Peyer's patch (tissue), 4 donors: ENCODE data around the gene SLC22A7. TPM values are rescaled to one million over a fixed set of nuclear protein-coding genes. Genes with fewer than 3 reads are reported as not detected.

ENCODE experiments used
- DNase-seq, 3 donors: peaks; one replicate each; pipeline ENCODE4 v3.0.0-alpha.2; 2017 to 2019
- H3K27ac ChIP-seq, 4 donors: fragments of 200-600 bp; sonication (generic); one replicate each; pipeline ENCODE4 v1.5.1; 2016 to 2019
- H3K27me3 ChIP-seq, 2 donors: fragments of 200-600 bp; sonication (generic); one replicate each; pipeline ENCODE4 v1.5.1; 2019
- H3K36me3 ChIP-seq, 3 donors: fragments of 200-600 bp; sonication (generic); one replicate each; pipeline ENCODE4 v1.5.1; 2016 to 2019
- H3K4me1 ChIP-seq, 4 donors: fragments of 200-600 bp; sonication (generic); one replicate each; pipeline ENCODE4 v1.5.1; 2016 to 2019
- H3K4me3 ChIP-seq, 4 donors: fragments of 200-600 bp; sonication (generic); 1 replicate in 3 of 4; 2 replicates in 1 of 4; pipeline ENCODE4 v1.5.1; 2016 to 2019; ENCODE audit warnings: mild to moderate bottlenecking in 1 of 4
- H3K9me3 ChIP-seq, 4 donors: fragments of 200-600 bp; sonication (generic); one replicate each; pipeline ENCODE4 v1.5.1; 2016 to 2019; ENCODE audit warnings: mild to moderate bottlenecking in 1 of 4
- POLR2A ChIP-seq, 2 donors: fragments of 450-650 bp; IDR thresholded peaks; one replicate each; pipeline ENCODE4 v1.5.1; 2017; ENCODE audit warnings: antibody characterized with exemption in 2 of 2, mild to moderate bottlenecking in 2 of 2, moderate library complexity in 2 of 2
- total RNA-seq, 4 donors: library from RNA; depleted of rRNA; stranded (reverse); fragments of >200 nt; gene quantifications; one replicate each; pipeline ENCODE4 v1.1.0, GENCODE V29; 2016
- TF ChIP-seq, protein P1 (sequence below), 6 experiments: fragments of 450-650 bp in 4 of 6; fragments of 200-600 bp in 2 of 6; sonication (generic) in 1 of 6; IDR thresholded peaks; one replicate each; pipeline ENCODE4 v1.5.1; 2017 to 2019; ENCODE audit warnings: antibody characterized with exemption in 6 of 6, mild to moderate bottlenecking in 3 of 6, moderate library complexity in 1 of 6

SLC22A7 gene
- total RNA-seq, 4 donors from 2014 or later = 0.80 TPM; not detected in 3

DNA sequence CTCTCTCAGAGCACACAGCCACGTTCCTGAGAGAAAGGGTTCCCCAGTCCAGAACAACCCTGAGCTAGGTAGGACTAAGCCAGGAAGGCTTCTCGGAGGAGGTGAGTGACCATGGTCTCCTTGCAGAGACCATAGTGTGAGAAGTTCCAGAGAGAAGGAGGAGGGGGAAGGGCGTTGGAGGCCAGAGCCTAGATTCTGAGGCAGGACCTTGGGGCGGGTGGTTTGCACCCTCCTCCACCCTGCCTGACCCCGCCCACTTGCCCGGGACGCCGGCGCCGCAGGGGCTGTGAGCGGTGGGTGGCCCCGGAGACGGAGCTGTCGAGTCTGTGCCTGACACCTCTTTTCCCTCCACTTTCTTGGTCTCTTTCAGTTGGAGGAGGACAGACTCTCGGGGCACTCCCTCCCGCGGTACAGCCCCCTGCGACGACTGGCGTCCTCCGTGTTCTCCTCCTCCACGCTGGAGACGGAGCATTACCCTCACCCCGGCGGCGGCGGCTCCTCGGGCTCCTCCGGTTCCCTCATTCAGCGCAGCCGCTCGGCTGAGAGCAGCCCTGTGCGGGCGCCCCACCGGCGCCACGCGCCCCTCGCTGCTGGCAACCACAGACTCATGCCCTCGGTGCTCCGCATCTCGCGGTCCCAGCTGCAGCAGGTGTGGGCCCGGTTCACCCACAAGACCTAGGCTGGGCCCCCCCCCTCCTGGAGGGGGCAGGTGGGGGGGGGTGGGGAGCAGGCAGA is 28.6 kb upstream of the SLC22A7 start:
- Histone ChIP-seq H3K27ac (peak overlapping the region; percentile 49 to 97 (median 78)), H3K36me3 (no peaks in the 10 kb centered on the region), H3K27me3 (no peaks in the 10 kb centered on the region), H3K9me3 (no peaks in the 10 kb centered on the region), H3K4me3 (peak overlapping the region; percentile 21 to 53 (median 39)), H3K4me1 (peaks cover 12 to 46% (median 16%) of the 10 kb centered on the region in 4 donors)
- TF ChIP-seq, protein P1, sequence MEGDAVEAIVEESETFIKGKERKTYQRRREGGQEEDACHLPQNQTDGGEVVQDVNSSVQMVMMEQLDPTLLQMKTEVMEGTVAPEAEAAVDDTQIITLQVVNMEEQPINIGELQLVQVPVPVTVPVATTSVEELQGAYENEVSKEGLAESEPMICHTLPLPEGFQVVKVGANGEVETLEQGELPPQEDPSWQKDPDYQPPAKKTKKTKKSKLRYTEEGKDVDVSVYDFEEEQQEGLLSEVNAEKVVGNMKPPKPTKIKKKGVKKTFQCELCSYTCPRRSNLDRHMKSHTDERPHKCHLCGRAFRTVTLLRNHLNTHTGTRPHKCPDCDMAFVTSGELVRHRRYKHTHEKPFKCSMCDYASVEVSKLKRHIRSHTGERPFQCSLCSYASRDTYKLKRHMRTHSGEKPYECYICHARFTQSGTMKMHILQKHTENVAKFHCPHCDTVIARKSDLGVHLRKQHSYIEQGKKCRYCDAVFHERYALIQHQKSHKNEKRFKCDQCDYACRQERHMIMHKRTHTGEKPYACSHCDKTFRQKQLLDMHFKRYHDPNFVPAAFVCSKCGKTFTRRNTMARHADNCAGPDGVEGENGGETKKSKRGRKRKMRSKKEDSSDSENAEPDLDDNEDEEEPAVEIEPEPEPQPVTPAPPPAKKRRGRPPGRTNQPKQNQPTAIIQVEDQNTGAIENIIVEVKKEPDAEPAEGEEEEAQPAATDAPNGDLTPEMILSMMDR (IDR thresholded peaks at IDR 0.05) = no peak
- TF ChIP-seq POLR2A (IDR thresholded peaks at IDR 0.05) = peak; percentile 26 to 71
- DNase-seq = peak; percentile 31 to 85 (median 81)

DNA sequence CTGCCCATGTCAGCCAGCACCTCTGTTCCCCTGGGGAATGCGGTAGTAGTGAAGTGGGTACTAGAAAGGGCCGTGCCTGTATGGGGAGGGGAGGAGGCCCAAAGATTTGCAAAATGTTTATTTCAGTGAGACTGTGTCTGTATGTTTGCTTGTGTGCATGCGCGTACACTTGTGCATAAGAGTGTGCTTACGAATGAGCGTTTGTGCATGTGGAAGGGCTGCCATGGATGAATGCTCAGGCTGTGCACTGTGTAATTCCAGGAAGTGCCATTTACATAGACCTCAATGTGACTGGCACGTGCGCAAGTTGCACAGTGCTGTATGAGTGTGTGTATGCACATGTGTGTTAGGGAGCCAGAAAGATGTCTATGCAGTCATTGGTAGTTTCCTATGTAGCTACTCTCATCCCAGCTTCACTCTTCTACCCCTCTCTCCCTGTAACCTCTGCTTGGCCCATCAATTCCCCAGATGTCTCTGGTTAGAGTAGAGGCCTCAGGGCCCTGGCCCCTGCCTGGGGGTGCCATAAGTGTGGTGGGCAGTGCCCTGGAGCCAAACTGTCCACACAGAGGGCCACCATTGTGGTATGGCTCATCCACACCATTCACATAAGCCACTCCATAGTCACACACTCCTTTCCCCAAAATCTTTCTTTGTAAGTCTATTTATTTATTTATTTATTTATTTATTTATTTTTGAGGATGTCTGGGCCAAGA is 26.8 kb upstream of the SLC22A7 start:
- peaks cover 17 to 56% (median 25%) of the 10 kb centered on the region in 4 donors for H3K4me1 ChIP-seq
- no peaks in the 10 kb centered on the region for H3K27me3 ChIP-seq
- no peaks in the 10 kb centered on the region for H3K9me3 ChIP-seq
- H3K36me3 ChIP-seq = no peaks in the 10 kb centered on the region
- H3K27ac ChIP-seq = peak overlapping the region in 3 of 4 donors; percentile 73 to 97 (median 83)
- TF ChIP-seq, protein P1 (IDR thresholded peaks at IDR 0.05) = no peak
- no peak for TF ChIP-seq POLR2A (IDR thresholded peaks at IDR 0.05)
- peak overlapping the region in 1 of 4 donors; percentile 10 for H3K4me3 ChIP-seq
- peak in 2 of 3 donors; percentile 66 to 76 for DNase-seq

DNA sequence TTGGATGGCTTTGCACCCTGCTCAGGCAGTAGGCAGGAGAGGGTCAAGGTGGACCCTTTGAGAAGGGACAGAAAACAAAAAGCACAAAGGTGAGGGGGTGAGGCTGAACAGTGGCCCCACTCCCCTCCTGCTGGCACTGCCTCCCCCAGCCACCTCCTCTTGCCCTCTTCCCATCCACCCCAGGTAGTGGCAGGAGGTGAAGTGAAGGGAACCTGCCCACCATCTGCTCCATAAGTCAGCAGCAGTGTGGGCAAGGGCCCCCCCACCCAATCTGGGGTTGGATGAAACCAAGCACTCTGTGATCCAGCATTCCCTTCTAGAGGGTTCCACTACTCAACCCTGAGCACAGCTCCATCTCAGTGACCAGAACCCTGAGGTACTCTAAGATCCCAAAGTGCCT is 26.1 kb upstream of the SLC22A7 start:
- no peaks in the 10 kb centered on the region for H3K9me3 ChIP-seq
- no peaks in the 10 kb centered on the region for H3K27me3 ChIP-seq
- TF ChIP-seq POLR2A (IDR thresholded peaks at IDR 0.05) = no peak
- TF ChIP-seq, protein P1 (IDR thresholded peaks at IDR 0.05) = no peak
- H3K4me3 ChIP-seq = no peak overlapping the region
- H3K4me1 ChIP-seq = peaks cover 17 to 62% (median 28%) of the 10 kb centered on the region in 4 donors
- H3K36me3 ChIP-seq = no peaks in the 10 kb centered on the region
- peak overlapping the region in 2 of 4 donors; percentile 83 to 97 for H3K27ac ChIP-seq
- DNase-seq = no peak

DNA sequence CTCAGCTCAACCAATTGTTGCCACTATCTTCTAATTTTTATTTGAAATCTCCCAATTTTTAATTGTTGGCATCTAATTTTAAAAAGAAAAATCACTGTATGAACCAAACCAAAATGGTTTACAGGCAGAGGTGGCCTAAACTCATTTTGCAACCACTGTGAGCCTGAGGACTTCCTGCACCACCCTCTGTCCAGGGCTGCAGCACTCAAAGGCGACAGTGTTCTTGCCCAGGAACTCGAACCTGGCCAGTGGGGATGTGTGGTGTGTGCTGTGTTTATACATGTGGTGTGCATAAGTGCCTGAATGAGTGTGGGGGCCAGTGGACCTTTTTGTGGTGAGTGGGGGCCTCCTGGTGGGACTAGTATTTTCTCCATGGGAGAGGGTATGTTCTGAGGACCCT is 24.4 kb upstream of the SLC22A7 start:
- Histone ChIP-seq H3K9me3 (no peaks in the 10 kb centered on the region), H3K27ac (peak overlapping the region in 1 of 4 donors; percentile 93), H3K27me3 (no peaks in the 10 kb centered on the region), H3K4me1 (peaks cover 17 to 62% (median 26%) of the 10 kb centered on the region in 4 donors), H3K4me3 (no peak overlapping the region), H3K36me3 (no peaks in the 10 kb centered on the region)
- TF ChIP-seq, protein P1 (IDR thresholded peaks at IDR 0.05) = no peak
- no peak for TF ChIP-seq POLR2A (IDR thresholded peaks at IDR 0.05)
- DNase-seq = no peak

DNA sequence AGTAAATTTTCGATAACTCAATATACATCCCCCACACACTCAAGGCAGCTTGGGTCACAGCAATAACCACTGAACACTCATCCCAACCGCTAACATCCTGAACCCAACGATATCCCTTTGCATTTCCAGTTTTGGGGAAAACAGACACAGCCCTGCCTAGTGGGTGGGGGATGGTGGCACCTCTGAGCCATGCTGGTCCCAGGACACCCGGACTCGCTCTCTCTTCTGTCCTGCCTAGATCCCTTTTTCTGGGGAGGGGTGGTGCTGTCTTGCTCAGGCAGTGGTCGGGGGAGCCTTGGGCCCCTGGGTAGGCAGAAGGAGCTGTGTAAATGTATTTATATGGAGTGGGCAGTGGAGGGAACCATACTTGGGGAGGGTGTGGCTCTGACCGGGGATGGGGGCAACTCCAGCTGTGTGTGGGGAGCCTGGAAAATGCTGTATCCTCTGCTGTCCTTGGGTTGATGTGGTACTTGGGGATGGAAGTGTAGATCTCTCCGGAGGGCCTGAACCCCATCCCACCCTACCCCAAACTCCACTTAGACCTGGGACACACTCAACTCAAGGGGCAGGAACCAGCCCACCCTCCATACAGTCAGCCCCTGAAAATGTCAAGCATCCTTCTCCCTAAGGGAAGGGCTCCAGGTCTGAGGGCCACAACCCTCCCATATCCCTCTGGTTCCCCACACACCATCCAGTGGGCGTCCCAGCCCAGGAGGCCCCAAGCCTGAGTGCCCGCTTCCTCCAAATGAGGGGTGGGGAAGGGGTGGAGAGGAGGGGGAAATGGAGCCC is 23.7 kb upstream of the SLC22A7 start:
- H3K4me1 ChIP-seq = peaks cover 14 to 62% (median 25%) of the 10 kb centered on the region in 4 donors
- H3K36me3 ChIP-seq = no peaks in the 10 kb centered on the region
- no peak for TF ChIP-seq POLR2A (IDR thresholded peaks at IDR 0.05)
- TF ChIP-seq, protein P1 (IDR thresholded peaks at IDR 0.05) = no peak
- peak overlapping the region in 3 of 4 donors; percentile 31 to 68 (median 52) for H3K4me3 ChIP-seq
- peak in 1 of 3 donors; percentile 50 for DNase-seq
- no peaks in the 10 kb centered on the region for H3K9me3 ChIP-seq
- H3K27ac ChIP-seq = peak overlapping the region in 3 of 4 donors; percentile 79 to 94 (median 93)
- H3K27me3 ChIP-seq = no peaks in the 10 kb centered on the region
